SU-DHL-6 (cell line): ENCODE data around the gene PIK3C2G.

Source experiments
- EZH2phosphoT487 ChIP-seq: fragments of 200-600 bp; sonication (generic), shearing (Covaris generic); conservative IDR thresholded peaks from 2 replicates; pipeline ENCODE4 v1.6.1; 2018; ENCODE audit warnings: mild to moderate bottlenecking, antibody characterized with exemption, low read length, moderate library complexity, mixed read lengths
- TF ChIP-seq, protein P1 (sequence below): fragments of 200-600 bp; sonication (generic); IDR thresholded peaks from one replicate; pipeline ENCODE4 v1.5.1; 2017; ENCODE audit warnings: antibody characterized with exemption, mild to moderate bottlenecking, low read length, moderate library complexity; ENCODE audit not compliant: insufficient read depth, poor library complexity, severe bottlenecking

DNA sequence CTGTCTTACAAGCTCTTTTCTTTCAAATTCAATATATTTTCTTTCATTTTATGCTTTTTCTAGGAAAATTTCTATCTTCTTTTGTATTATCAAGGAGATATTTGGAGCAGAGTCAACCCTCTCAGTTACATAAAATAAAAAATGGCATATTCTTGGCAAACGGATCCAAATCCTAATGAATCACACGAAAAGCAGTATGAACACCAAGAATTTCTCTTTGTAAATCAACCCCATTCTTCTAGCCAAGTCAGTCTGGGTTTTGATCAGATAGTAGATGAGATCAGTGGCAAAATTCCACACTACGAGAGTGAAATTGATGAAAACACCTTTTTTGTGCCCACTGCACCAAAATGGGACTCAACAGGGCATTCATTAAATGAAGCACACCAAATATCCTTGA is 20.6 kb downstream of the PIK3C2G start:
- TF ChIP-seq, protein P1, sequence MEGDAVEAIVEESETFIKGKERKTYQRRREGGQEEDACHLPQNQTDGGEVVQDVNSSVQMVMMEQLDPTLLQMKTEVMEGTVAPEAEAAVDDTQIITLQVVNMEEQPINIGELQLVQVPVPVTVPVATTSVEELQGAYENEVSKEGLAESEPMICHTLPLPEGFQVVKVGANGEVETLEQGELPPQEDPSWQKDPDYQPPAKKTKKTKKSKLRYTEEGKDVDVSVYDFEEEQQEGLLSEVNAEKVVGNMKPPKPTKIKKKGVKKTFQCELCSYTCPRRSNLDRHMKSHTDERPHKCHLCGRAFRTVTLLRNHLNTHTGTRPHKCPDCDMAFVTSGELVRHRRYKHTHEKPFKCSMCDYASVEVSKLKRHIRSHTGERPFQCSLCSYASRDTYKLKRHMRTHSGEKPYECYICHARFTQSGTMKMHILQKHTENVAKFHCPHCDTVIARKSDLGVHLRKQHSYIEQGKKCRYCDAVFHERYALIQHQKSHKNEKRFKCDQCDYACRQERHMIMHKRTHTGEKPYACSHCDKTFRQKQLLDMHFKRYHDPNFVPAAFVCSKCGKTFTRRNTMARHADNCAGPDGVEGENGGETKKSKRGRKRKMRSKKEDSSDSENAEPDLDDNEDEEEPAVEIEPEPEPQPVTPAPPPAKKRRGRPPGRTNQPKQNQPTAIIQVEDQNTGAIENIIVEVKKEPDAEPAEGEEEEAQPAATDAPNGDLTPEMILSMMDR, result no peak
- TF ChIP-seq EZH2phosphoT487, result no peak
